LNCAP (cell line): Measurements from ENCODE around the gene PCDH1.
A peak's percentile ranks its signal among the peaks of the same experiment; 100 is the strongest.

Experiments used
- TF ChIP-seq, protein P1 (sequence below): fragments of 450-650 bp; IDR thresholded peaks from 2 replicates; pipeline ENCODE4 v1.5.1; 2017; ENCODE audit warnings: mild to moderate bottlenecking

The PCDH1 gene

DNA sequence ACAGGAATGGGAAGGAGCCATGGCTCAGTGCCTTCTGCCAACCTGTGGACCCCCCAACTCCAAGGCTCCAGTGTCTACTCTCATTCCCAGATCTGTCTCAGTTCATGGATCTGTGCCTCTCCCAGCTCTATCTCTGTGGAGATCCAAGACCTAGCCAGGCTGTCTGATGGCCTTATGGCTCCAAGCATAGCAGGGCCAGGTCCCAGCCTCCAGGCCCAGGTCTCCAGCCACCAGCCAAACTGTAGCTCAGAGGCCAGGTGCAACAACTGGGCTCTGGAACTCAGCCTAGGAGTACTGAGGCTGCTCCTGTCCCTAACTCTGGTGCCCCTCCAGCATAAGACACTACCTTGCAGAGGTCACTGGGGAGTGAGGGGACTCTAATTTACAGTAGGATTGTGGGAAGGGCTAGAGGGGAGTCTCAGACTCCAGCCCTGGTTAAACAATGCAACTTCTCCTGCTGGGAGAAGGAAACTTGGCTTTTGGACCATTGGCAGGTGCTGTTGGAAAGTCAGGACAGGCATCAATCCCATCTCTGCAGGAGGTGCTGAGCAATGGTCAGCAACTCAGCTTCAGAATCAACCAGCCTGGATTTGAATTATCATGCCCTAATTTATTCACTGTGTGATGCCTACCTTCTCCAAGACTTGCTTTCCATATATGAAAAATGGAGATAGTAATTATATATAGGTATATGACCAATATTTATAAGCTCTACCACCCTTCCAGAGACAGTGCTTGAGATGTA lies 63.0 kb downstream of the PCDH1 start:
- TF ChIP-seq, protein P1, sequence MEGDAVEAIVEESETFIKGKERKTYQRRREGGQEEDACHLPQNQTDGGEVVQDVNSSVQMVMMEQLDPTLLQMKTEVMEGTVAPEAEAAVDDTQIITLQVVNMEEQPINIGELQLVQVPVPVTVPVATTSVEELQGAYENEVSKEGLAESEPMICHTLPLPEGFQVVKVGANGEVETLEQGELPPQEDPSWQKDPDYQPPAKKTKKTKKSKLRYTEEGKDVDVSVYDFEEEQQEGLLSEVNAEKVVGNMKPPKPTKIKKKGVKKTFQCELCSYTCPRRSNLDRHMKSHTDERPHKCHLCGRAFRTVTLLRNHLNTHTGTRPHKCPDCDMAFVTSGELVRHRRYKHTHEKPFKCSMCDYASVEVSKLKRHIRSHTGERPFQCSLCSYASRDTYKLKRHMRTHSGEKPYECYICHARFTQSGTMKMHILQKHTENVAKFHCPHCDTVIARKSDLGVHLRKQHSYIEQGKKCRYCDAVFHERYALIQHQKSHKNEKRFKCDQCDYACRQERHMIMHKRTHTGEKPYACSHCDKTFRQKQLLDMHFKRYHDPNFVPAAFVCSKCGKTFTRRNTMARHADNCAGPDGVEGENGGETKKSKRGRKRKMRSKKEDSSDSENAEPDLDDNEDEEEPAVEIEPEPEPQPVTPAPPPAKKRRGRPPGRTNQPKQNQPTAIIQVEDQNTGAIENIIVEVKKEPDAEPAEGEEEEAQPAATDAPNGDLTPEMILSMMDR, result no peak

DNA sequence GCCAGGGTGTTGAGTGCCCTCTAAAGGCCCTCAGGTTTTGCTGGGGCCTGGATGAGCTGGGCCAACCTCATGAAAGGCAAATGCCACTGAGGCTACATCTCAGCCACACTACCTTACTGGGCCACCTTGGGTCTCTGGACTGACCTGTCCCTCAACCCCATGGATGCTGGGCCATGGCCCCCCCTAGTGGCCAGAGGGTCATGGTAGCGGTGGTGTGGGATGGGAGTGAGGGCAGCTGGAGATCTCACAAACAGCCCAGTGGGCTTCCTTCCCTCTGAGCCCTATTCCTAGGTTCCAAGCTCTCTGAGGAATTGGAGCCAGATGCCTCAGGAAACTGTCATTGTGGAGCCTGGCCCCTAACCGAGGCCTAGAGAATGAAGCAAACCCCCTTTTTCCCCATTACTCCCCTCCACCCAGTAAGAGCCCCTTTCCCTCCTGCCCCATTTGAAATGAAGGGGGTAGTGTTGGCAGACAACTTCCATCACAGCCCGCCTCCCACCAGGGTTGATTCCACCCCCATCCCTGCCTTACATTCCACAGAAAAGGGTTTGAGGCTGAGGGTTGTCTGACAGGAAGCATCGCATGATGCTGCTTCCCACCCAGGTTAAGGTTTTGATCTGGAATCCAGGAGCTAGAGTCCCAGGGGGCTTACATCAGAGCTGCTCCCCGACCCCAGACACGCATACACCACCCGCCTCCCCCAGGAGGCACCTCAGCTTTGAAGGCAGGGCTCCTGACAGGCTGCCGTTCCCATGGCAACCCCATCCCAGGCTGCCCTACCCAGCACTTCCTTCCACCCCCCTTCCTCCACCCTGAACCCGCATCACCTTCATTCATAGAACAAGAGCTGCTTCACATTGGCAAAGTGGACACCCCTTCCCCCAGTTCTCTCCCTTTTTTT lies 63.9 kb downstream of the PCDH1 start:
- TF ChIP-seq, protein P1, result peak; percentile 68

DNA sequence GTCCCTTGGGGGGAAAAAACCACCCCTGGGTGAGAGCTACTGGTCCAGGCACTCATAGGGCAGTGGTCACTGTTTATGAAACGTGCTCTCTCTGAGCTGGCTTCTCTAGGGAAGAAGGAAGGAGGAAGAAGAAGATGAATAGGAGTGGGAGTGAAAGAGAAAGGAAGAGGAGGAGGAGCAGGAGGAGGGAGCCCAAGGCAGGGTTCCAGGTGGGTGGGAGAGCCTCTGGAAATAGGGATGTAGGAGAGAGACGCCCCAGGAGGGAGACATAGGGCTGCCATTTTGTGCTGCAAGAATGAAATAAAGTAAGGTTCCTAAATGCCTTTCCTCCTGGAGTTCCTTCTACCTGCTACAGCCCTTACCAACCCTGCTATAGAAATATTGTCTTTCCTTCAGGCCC lies 65.7 kb downstream of the PCDH1 start:
- TF ChIP-seq, protein P1, result no peak

DNA sequence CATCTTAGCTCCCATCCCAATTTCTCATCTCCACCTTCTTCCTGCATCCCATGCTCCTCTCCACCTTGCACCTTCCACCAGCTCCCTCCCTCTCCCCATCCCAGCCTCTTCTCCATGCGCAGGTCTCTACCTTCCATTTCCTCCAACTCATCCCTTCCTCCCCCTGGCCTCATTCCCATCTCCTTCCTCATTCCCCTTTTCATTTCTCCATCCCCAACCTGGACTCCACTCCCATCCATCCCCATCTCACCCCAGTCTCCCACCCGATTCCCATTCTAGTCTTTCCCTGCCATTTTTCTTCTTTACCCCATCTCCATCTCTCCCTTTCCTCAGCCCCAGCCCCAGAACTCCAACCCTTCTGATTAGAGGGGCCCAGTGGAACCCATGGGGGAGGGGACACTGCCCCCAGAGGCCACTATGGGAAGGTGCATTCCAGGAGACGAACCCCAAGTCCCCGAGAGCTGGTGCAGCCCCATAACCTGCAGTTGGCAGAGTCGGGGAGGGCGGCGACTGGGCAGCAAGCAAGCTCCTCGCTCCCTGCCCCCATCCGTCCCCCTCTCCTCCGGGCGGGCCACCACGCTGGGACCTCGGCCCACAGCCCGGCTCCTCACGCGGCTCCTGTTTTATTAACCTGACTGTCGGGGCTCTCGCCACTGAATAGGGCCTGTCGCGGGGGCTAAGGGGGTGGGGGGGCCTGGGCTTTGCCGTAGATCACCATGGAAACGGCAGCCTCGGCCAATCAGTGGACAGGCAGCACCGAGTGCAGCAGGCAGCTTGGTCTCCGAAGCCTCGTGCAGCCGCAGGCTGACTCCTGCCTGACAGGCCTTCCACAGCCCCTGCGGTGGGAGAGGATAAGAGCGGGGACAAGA lies 66.7 kb downstream of the PCDH1 start:
- TF ChIP-seq, protein P1, result peak; percentile 64

GRCh38 chr5:141810702-141811101 lies 67.5 kb downstream of the PCDH1 start:
- TF ChIP-seq, protein P1, result no peak

- TF ChIP-seq, protein P1, result no peak
Measured at GRCh38 chr5:141809380-141810096, 68.7 kb downstream of the PCDH1 start.

DNA sequence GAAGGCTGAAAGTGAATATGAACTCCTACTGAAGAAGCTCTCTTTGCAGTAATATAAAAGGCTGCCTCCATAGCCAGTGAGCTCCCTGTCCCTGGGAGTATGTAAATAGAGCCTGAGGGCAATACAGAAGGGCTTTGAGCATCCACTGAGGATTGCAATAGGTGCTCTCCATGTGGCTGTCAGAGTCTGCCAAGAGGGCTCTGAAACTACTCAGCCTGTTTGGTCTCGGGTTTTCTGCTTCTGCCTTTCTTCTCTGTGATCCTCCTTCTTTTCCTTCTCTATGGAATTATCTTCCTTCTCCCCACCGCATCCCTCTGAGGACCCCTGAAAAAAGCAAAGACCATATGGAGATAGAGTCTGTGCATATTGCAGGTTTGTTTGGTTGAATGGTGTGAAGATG lies 69.4 kb downstream of the PCDH1 start:
- TF ChIP-seq, protein P1, result no peak
